Measurements from ENCODE around the gene TAF10.

The TAF10 gene

GRCh38 chr11:6586434-6587359 is 25.3 kb downstream of the TAF10 start:
- in situ Hi-C loops (cut with HindIII; ENCODE audit: low sequenced_read_pairs): no loop called here

DNA sequence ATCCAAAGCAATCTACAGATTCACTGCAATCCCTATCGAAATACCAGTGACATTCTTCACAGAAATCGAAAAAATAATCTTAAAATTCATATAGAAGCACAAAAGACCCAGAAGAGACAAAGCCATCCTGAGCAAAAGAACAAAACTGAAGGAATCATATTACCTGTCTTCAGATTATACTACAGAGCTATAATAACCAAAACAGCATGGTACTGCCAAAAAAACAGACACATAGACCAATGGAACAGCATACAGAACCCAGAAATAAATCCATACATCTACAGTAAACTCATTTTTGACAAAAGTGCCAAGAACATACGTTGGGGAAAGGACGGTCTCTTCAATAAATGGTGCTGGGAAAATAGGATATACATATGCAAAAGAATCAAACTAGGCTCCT is 27.5 kb downstream of the TAF10 start:
- in situ Hi-C loops (cut with HindIII; ENCODE audit: low sequenced_read_pairs): no loop called here

GRCh38 chr11:6583584-6583983 is 28.4 kb downstream of the TAF10 start:
- in situ Hi-C loops (cut with HindIII; ENCODE audit: low sequenced_read_pairs): no loop called here

- in situ Hi-C loops (cut with HindIII; ENCODE audit: low sequenced_read_pairs): no loop called here
These were observed 32.3 kb downstream of the TAF10 start for GRCh38 chr11:6579681-6580080.

DNA sequence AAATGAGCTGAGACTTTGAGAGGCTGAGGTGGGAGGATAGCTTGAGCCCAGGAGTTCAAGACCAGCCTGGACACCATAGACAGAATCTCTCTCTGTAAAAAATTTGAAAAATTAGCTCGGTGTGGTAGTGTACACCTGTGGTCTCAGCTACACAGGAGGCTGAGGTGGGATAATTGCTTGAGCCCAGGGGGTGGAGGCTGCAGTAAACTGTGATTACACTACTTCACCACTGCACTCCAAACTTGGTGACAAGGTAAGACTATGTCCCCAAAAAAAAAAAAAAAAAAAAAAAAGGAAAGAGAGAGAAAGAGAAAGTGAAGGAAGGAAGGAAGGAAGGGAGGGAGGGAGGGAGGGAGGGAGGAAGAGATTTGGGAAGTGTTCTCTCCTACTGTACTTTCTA is 33.9 kb downstream of the TAF10 start:
- in situ Hi-C loops (cut with HindIII; ENCODE audit: low sequenced_read_pairs): no loop called here

- in situ Hi-C loops (cut with HindIII; ENCODE audit: low sequenced_read_pairs): no loop called here
These were observed 35.3 kb downstream of the TAF10 start for GRCh38 chr11:6576471-6577373.

- in situ Hi-C loops (cut with HindIII; ENCODE audit: low sequenced_read_pairs): no loop called here
These were observed 37.0 kb downstream of the TAF10 start for GRCh38 chr11:6574816-6575715.

GRCh38 chr11:6572215-6572614 is 39.8 kb downstream of the TAF10 start:
- in situ Hi-C loops (cut with HindIII; ENCODE audit: low sequenced_read_pairs): no loop called here

GRCh38 chr11:6571434-6572008 is 40.5 kb downstream of the TAF10 start:
- in situ Hi-C loops (cut with HindIII; ENCODE audit: low sequenced_read_pairs): no loop called here

- in situ Hi-C loops (cut with HindIII; ENCODE audit: low sequenced_read_pairs): no loop called here
These were observed 41.2 kb downstream of the TAF10 start for GRCh38 chr11:6570691-6571427.

DNA sequence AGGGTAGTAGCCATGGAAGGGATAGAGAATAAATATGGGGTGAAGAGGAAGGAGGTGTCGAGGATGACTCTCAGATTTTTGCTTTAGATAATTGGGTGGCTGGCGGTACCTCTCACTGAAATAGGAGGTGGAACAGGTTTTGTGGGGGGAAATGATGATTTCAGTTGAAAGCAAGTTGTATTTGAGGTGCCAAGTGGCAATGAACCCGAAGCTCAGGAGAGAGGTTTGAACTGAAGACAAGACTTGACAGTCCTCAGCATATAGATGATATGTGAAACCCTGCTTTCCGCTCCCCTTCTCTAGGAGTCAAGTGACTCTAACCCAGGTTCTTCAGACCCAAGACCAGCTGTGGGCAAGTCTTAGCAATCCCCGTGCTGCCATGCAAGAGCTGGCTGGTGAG is 42.3 kb downstream of the TAF10 start:
- in situ Hi-C loops (cut with HindIII; ENCODE audit: low sequenced_read_pairs): no loop called here

DNA sequence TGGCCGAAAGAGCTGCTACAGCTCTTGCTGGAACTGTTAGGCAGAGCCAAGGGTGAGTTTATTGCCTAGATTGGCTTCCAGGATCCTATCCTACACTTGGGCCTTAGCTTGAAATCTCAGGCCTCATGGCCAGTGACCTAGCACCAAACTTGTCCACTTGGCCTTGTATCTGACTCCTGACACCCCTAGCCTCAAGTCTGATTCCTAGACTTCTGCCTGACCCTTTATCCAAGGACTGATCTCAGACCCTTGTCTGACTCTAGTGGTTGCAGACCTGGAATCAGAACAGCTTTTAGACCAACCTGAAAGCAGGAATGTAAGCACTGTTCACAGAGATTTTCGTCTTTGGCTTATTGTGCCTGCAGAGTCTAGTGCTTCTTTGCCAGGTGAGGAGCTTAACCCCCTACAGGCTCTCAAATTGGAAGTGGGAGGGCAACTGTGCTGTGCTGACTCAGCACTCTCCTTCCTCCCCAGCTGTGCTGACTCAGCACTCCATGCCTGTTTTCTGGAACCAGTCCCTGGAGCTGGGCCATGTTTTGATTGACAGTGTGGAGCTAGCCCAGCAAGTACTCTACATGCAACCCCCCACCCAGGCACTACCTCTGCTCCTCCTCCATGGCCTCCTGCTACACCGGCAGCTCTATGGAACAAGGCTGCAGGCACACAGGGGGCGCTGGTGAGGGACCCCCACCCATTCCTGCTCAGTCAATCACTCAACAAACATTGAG is 43.7 kb downstream of the TAF10 start:
- in situ Hi-C loops (cut with HindIII; ENCODE audit: low sequenced_read_pairs): no loop called here

DNA sequence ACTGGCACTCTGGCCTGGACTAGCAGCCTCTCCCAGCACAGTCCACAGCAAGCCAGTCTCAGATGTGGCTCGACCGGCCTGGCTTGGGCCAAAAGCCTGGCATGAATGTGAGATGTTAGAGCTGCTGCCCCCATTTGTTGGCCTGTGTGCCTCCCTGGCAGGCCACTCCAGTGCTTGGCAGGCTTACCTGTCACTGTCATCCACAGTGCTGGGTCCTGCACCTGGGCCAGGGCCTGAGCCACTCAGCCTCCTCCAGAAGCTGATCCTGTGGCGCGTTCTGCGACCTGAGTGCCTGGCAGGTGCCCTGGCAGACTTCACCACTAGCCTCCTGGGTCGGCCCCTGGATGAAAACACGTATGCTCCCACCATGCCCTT is 44.7 kb downstream of the TAF10 start:
- in situ Hi-C loops (cut with HindIII; ENCODE audit: low sequenced_read_pairs): no loop called here

GRCh38 chr11:6566704-6567370 is 45.2 kb downstream of the TAF10 start:
- in situ Hi-C loops (cut with HindIII; ENCODE audit: low sequenced_read_pairs): no loop called here

- in situ Hi-C loops (cut with HindIII; ENCODE audit: low sequenced_read_pairs): no loop called here
These were observed 45.9 kb downstream of the TAF10 start for GRCh38 chr11:6565988-6566703.

- in situ Hi-C loops (cut with HindIII; ENCODE audit: low sequenced_read_pairs): no loop called here
These were observed 46.7 kb downstream of the TAF10 start for GRCh38 chr11:6565325-6565724.

- in situ Hi-C loops (cut with HindIII; ENCODE audit: low sequenced_read_pairs): no loop called here
These were observed 48.3 kb downstream of the TAF10 start for GRCh38 chr11:6563667-6564066.

DNA sequence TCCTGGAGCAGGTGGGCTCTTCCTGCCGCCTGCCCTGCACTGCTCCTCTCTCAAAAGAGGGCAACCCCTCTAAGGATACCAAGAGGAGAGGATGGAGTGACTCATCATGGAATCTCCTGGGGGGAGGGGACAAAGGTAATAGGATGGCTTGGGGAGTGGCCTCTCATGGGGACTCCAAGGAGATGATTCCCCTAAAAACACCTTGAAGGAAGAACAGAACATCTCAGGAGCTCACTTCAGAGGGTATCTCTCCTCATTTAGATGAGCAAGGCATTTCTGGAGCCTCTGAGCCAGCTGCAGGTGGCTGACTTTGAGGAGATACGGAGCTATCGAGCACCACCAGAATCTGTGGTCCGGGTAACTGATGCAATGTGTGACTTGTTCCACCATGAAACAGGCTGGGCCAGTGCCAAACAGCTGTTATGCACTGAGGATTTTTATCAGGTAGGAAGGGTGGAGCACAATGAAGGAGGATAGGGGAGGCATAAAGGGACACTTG is 48.8 kb downstream of the TAF10 start:
- in situ Hi-C loops (cut with HindIII; ENCODE audit: low sequenced_read_pairs): no loop called here

Measured in DLD1 (cell line).